ENCODE results near the gene VENTX.

Gene VENTX

GRCh38 chr10:133202778-133203651, 34.6 kb upstream of the VENTX start:
- no peak for DNase-seq

GRCh38 chr10:133203652-133204195, 33.9 kb upstream of the VENTX start:
- DNase-seq = no peak

- no peak for DNase-seq
Observed at GRCh38 chr10:133204226-133205015, 33.2 kb upstream of the VENTX start.

- DNase-seq = no peak
Observed at GRCh38 chr10:133205146-133205545, 32.5 kb upstream of the VENTX start.

- no peak for DNase-seq
Observed at GRCh38 chr10:133206356-133207040, 31.2 kb upstream of the VENTX start.

GRCh38 chr10:133207041-133207600, 30.5 kb upstream of the VENTX start:
- no peak for DNase-seq

- DNase-seq = no peak
Observed at GRCh38 chr10:133207627-133208026, 30.0 kb upstream of the VENTX start.

- DNase-seq = no peak
Observed at GRCh38 chr10:133208466-133208865, 29.2 kb upstream of the VENTX start.

- DNase-seq = no peak
Observed at GRCh38 chr10:133209117-133209516, 28.5 kb upstream of the VENTX start.

- no peak for DNase-seq
Observed at GRCh38 chr10:133209641-133210040, 28.0 kb upstream of the VENTX start.

GRCh38 chr10:133210398-133211140, 27.1 kb upstream of the VENTX start:
- no peak for DNase-seq

GRCh38 chr10:133211141-133211830, 26.4 kb upstream of the VENTX start:
- DNase-seq = no peak

GRCh38 chr10:133211959-133212852, 25.4 kb upstream of the VENTX start:
- DNase-seq = no peak

- DNase-seq = no peak
Observed at GRCh38 chr10:133212853-133213494, 24.7 kb upstream of the VENTX start.

GRCh38 chr10:133213641-133214467, 23.8 kb upstream of the VENTX start:
- no peak for DNase-seq

- DNase-seq = no peak
Observed at GRCh38 chr10:133214468-133215410, 22.9 kb upstream of the VENTX start.

- DNase-seq = no peak
Observed at GRCh38 chr10:133215586-133215985, 22.1 kb upstream of the VENTX start.

GRCh38 chr10:133216776-133217175, 20.9 kb upstream of the VENTX start:
- DNase-seq = no peak

All from activated CD8-positive, alpha-beta memory T cell treated with anti-CD3 and anti-CD28 coated beads for 24 hours (primary cell).